Measurements from ENCODE around the gene HAO2.
"Not testable (repeated sequence)": the region's sequence is repeated elsewhere in the genome, so short reads cannot be mapped to it uniquely, and the experiment has no call there.

Gene HAO2

DNA sequence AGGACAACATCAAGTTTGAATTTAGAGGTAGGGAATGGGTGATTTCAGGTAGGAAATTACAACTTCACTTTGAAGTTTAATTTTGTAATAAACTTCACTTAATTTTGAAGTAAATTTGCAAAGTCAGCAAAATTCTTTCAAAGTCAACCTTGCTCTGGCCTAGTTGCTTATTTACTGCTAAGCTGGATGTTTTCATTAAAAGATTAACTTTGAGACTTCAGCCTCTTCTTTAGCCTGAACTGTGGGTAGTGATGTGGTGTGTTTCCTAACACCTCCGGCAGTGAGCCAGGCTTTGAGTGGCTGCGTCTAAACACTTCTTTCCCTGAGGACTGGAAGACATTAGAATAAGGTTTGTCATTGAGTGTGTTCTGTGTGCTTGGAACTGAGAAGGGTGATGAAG is at the start of gene HAO2:
TSS of gene HAO2 (plus strand) at position 232 of the 400 bp plus-strand sequence. CDS start 12,301 bp downstream, outside the sequence.
- DNase-seq (ENCODE audit: low read depth): no peak

- no peak for DNase-seq (ENCODE audit: low read depth)
These were observed 48.5 kb upstream of the HAO2 start for GRCh38 chr1:119320100-119320499.

DNA sequence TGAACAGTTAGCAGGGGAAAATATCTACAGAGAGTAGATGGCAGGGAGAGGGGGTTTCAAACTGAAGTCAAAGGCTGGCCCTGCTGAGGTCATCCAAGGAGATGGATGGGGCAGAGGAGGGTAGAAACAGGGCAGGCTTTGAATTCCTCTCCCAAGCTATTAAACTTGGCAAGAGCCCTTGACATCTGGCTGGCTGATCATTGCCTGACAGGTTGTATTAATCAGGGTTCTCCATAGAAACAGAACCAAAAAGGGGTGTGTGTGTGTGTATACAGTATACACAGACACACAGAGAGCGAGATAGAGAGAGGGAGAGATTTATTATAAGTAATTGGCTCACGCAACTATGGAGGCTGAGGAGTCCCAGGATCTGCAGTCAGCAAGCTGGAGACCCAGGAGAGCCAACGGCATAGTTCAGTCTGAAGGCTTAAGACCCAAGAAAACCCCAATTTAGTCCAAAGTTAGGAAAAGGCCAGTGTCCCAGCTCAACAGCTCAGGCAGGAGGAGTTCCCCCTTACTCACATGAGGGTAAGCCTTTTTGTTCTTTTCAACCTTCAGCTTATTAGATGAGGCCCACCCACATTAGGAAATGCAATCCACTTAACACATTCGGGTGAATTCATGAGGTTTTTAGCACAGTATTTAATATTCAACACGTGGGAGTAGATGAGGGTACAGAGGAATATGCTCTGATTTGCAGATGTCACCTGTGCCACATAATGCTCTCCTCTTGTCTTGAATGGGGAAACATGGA is 46.7 kb upstream of the HAO2 start:
- no peak for DNase-seq (ENCODE audit: low read depth)

- DNase-seq (ENCODE audit: low read depth): no peak
These were observed 45.2 kb upstream of the HAO2 start for GRCh38 chr1:119323216-119323982.

GRCh38 chr1:119324198-119324597 is 44.4 kb upstream of the HAO2 start:
- DNase-seq (ENCODE audit: low read depth): no peak

DNA sequence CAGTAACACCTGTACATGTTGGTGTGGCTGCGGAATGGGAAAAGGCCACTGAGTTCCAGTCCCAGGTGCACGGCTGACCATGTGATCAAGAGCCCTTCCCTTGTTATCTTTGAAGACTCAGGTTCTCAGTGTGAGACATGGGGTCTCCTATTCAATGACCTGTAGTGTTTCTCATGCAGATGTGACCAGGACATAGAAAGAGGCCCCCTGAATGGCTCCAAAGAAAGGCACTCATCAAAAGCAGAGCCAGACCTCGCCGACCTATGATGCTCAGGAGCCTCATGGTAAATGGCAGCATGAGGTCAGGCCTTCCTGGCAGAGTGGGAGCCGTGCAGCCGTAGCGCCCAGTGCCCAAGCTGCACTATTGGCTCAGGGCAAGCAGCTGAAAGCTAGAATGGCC is 42.3 kb upstream of the HAO2 start:
- no peak for DNase-seq (ENCODE audit: low read depth)

GRCh38 chr1:119327094-119327449 is 41.5 kb upstream of the HAO2 start:
- DNase-seq (ENCODE audit: low read depth): no peak

DNA sequence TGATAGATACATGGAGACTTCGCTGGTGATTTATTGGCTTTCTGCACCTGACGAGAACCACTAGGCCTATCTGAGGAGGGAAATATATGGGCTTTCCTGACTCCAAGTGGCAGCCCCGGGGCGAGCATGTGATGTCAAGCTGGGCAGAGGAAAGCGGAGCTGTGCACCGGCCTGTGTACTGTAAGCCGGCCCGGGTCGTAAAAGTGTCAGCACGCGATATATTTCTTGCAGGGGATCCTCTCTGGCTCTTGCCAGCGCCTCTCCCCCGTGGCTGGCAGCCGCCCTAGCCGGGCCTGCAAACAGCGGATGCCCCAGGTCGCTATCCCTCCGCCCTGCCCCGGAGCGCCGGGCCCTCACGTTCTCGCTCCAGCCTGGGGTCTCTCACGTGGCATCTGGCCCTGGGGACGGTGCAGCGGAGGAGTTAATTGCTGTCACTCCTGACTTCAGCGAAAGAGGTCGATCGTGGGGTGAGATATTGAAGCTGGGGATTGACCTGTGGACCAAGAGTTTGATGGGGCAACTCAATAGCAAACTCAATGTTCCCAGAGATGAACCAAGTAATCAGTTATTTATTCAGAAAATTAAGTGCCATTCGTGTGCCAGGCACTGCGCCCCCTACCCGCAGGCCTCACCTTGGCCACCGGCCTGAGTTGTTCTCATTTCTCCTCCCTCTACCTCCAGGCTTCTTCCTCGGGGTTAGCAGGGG is 41.0 kb upstream of the HAO2 start:
- DNase-seq (ENCODE audit: low read depth): peak; percentile 40

DNA sequence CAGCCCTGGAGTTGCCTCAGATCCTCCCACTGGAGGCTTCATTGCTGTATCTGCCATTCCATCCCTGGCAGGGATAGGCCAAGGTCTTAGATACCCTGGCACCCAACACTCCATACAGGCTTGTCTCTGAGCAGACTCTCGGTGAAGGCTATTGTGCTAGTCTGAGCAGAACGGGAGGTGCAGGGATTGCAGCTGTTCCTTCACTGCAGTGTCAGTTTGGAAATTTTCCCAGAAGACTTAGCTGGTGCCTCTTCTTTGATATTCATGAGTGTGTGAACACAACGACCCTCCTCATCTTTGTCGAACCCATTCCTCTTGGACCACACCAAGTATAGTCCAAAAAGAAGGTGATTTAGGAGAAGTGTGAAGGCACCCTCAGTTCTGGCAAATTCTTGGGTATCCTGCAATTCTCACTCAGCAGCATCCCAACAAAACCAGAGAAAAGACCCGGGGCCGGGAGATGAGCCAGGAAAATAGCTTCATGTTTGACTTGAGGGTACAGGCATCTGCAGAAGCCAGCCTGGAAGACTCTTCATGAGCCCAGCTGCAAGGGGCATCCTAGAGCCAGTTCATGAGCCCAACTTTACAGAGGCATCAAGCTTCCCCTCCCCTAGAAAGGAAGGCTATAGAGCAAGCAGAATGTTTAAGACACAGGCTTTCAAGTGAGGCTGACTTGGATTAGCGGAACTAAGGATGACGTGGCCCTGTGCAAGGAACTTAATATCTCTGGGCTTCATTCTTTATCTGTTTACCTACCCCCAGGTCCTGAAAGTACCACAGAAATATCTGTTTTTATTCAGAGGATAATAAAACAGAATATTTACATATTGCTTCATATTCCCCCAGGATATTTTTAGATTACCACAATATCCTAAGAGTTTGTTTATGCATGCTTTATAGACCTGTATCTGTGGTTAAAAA is 38.8 kb upstream of the HAO2 start:
- DNase-seq (ENCODE audit: low read depth): peak; percentile 34

- peak; percentile 65 for DNase-seq (ENCODE audit: low read depth)
These were observed 38.0 kb upstream of the HAO2 start for GRCh38 chr1:119330466-119331189.

DNA sequence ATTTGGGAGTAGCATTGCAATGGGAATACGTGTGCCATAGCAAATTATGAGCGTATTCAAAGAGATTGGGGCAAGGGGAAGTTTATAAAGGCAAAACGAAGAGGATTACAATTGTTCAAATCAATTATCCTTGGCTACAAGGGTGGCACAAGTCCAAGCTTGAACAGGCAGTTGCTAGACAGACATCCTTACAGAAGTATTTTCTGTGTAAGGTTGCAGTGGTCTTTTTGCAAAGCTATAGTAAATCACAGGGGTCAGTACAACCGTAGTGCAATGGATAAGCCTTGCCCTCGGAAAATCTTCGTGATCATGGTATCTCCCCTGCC is 37.4 kb upstream of the HAO2 start:
- DNase-seq (ENCODE audit: low read depth): no peak

GRCh38 chr1:119331915-119332314 is 36.7 kb upstream of the HAO2 start:
- DNase-seq (ENCODE audit: low read depth): no peak

DNA sequence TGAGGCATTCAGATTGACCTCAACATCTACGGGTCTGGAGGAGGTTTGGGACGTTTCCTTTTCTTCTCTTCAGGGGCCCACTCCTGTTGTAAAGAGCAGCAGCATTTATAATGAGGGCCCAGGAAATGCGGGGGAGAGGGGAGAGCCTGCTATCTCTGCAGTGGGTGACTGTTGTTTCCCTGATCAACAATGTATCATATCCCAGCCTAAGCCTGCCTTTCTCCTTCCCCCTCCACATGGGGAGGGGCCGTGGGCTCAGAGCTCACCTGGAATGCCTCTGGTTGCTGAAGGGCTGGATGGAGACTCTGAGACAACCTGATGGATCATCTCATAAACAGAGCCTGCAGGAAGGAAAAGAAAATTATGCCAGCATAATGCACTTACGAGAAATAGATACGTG is 36.0 kb upstream of the HAO2 start:
- DNase-seq (ENCODE audit: low read depth): no peak

DNA sequence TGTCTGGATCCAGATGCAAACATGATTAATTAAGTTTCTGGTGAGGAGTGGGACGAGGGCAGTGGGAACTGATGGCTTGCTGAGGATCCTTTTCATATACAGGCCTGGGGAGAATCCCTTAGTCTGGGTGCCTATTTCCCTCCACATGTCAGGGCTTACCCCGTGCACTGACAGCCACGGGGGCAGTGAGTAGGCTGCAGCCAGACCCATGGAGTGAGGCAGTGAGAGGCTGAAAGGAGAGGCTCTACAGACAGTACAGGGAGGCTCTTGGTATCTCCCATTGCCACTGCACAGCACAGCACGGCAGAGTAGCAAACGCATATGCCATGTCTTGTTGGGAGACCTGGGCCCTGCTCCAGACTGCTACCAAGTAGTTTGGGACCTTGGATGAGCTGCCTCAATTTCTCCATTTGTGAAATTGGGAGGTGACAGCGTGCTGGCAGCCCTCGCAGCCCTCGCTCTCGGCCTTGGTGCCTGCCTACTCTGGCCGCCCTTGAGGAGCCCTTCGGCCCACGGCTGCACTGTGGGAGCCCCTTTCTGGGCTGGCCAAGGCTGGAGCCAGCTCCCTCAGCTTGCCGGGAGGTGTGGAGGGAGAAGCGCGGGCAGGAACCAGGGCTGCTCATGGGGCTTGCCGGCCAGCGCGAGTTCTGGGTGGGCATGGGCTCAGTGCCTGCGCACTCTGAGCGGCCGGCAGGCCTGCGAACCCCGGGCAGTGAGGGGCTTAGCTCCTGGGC is 35.3 kb upstream of the HAO2 start:
- DNase-seq (ENCODE audit: low read depth): no peak

- not testable (repeated sequence) for DNase-seq (ENCODE audit: low read depth)
These were observed 34.7 kb upstream of the HAO2 start for GRCh38 chr1:119333897-119334250.

GRCh38 chr1:119336848-119337247 is 31.7 kb upstream of the HAO2 start:
- DNase-seq (ENCODE audit: low read depth): no peak

DNA sequence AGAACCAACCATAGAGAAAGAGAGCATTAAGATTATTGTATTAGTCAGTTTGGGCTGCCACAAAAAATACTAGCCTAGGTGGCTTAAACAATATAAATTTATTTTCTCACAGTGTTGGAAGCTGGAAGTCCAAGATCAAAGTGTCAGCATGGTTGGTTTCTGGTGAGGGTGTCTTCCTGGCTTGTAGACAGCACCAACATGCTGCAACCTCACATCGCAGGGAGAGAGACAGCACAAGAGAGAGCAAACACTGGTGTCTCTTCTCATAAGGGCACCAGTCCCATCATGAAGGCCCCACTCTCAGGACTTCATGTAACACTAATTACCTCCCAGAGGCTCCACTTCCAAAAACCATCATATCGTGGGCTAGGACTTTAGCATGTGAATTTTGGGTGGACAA is 30.6 kb upstream of the HAO2 start:
- DNase-seq (ENCODE audit: low read depth): no peak

DNA sequence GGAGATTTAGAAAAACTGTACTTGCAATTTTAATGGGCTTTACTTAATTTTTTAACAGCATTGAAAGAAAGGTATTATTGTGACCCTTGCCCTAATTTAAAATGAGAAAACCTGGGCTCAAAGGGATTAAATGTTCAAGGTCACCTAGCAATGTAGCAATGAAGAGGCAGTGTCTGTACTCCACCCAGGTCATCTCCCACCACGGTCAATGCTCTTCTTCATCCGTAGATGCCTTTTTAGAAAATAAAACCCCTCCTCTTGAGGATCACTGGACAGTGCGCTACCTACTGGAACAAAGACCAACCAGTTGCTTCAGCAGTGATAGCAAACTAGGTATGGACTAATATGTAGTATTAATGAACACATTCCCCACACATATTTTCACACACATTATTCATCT is 29.8 kb upstream of the HAO2 start:
- no peak for DNase-seq (ENCODE audit: low read depth)

- no peak for DNase-seq (ENCODE audit: low read depth)
These were observed 27.7 kb upstream of the HAO2 start for GRCh38 chr1:119340861-119341261.

GRCh38 chr1:119341372-119341947 is 27.1 kb upstream of the HAO2 start:
- DNase-seq (ENCODE audit: low read depth): no peak
